ENCODE measurements around the gene GPAT2. TPM values are rescaled to one million over a fixed set of nuclear protein-coding genes. Genes with fewer than 3 reads are reported as not detected.
"Not testable (repeated sequence)": the region's sequence is repeated elsewhere in the genome, so short reads cannot be mapped to it uniquely, and the experiment has no call there.

Gene GPAT2
- total RNA-seq, 2 donors from 2014 or later = 1.8 to 3.9 TPM

DNA sequence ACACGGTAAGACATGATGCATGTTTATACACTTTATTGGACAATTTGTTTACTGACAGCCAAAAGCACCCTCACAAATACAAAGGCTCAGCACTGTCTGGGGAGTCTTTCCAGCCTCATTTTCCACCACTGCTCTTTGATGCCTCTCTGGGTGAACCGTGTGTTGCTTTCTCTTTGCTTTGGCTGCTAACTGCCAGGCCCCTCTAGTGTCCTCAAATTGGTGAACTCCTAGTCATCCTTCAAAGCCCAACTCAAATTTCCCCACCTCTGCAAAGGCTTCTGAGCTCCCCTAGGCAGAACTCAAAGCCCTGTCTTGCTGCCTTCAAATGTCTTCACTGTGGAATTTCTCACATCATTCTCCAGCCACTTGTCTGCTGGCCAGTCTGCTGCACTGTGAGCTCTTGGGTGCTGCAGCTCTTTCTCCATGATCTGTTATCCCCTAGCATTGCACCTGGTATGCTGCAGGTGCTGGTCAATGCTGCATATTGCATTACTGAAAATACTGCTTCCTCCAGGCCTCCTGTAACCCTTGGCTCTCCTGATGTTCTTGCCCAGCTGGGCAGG lies 32.5 kb upstream of the GPAT2 start:
- H3K36me3 ChIP-seq; H3K9me3 ChIP-seq; H3K27me3 ChIP-seq; H3K4me3 ChIP-seq; H3K27ac ChIP-seq; H3K4me1 ChIP-seq; DNase-seq (ENCODE audit: low spot score): not testable (repeated sequence)

- H3K4me1 ChIP-seq; DNase-seq (ENCODE audit: low spot score): not testable (repeated sequence)
Observed at GRCh38 chr2:96066511-96066910, 31.8 kb upstream of the GPAT2 start.

GRCh38 chr2:96065954-96066353 lies 31.2 kb upstream of the GPAT2 start:
- H3K27ac ChIP-seq; H3K9me3 ChIP-seq; H3K4me3 ChIP-seq; H3K4me1 ChIP-seq; H3K27me3 ChIP-seq; H3K36me3 ChIP-seq; DNase-seq (ENCODE audit: low spot score): not testable (repeated sequence)

More at GRCh38 chr2:96066511-96066910, 31.8 kb upstream of the GPAT2 start:
- not testable (repeated sequence) for H3K36me3 ChIP-seq, H3K27ac ChIP-seq, H3K9me3 ChIP-seq, H3K27me3 ChIP-seq, H3K4me3 ChIP-seq

- H3K27me3 ChIP-seq = no peaks in the 10 kb centered on the region
- H3K4me1 ChIP-seq = no peaks in the 10 kb centered on the region
- DNase-seq (ENCODE audit: low spot score) = no peak
- H3K9me3 ChIP-seq = no peaks in the 10 kb centered on the region
- no peak overlapping the region for H3K4me3 ChIP-seq
- H3K36me3 ChIP-seq = no peaks in the 10 kb centered on the region
- no peak for TF ChIP-seq CTCF (IDR thresholded peaks at IDR 0.05)
- H3K27ac ChIP-seq = no peak overlapping the region
Observed at GRCh38 chr2:96065381-96065930, 30.7 kb upstream of the GPAT2 start.

- not testable (repeated sequence) for H3K27ac ChIP-seq; DNase-seq (ENCODE audit: low spot score); H3K27me3 ChIP-seq; H3K9me3 ChIP-seq; H3K36me3 ChIP-seq; H3K4me1 ChIP-seq; H3K4me3 ChIP-seq
Observed at GRCh38 chr2:96064760-96065159, 30.0 kb upstream of the GPAT2 start.

- H3K27me3 ChIP-seq; H3K9me3 ChIP-seq; H3K36me3 ChIP-seq; H3K27ac ChIP-seq; H3K4me3 ChIP-seq; DNase-seq (ENCODE audit: low spot score); H3K4me1 ChIP-seq: not testable (repeated sequence)
Observed at GRCh38 chr2:96064047-96064675, 29.4 kb upstream of the GPAT2 start.

DNA sequence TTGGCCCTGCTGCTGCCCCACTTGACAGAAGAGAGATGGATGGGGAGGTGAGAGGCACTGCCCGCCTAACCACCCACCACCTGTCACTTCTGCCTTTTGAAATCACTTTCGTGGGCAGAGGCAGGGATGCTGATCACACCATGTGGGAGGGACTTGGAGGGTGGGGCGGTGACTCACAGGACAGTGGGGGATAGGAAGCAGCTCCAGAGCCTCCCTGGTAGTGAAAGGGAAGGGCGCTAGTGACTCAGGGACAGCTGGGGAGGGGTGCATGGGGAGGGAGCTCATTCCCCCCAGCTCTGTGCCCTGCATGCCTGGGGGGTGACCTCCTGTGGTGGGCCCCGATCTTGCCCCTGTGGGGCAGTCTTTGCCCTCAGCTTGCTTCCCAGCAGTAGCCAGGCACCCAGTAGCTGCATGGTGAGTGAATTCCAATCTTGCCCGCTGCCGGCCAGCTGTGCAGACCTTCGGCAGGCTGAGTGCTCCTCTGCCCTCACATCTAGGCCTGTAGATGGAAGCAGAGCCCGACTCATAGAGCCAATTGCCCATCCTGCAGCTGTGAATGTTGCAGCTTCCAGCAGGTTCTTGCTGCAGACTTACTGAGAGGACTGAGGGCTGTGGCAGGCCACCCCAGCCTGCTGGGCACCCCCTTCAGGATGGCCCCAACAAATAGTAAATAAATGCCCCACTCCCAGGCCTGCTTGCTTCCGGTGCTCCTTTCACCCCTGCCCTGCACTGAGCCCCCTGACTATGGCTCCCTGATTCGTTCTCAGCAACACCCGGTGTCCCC lies 28.6 kb upstream of the GPAT2 start:
- H3K4me3 ChIP-seq; H3K4me1 ChIP-seq; H3K27me3 ChIP-seq; H3K36me3 ChIP-seq; H3K27ac ChIP-seq; H3K9me3 ChIP-seq; DNase-seq (ENCODE audit: low spot score): not testable (repeated sequence)
- peak in 1 of 2 donors; percentile 57 for TF ChIP-seq CTCF (IDR thresholded peaks at IDR 0.05)

- not testable (repeated sequence) for DNase-seq (ENCODE audit: low spot score); H3K4me1 ChIP-seq; H3K27ac ChIP-seq; H3K36me3 ChIP-seq; H3K4me3 ChIP-seq; H3K27me3 ChIP-seq; H3K9me3 ChIP-seq
Observed at GRCh38 chr2:96062483-96062882, 27.8 kb upstream of the GPAT2 start.

DNA sequence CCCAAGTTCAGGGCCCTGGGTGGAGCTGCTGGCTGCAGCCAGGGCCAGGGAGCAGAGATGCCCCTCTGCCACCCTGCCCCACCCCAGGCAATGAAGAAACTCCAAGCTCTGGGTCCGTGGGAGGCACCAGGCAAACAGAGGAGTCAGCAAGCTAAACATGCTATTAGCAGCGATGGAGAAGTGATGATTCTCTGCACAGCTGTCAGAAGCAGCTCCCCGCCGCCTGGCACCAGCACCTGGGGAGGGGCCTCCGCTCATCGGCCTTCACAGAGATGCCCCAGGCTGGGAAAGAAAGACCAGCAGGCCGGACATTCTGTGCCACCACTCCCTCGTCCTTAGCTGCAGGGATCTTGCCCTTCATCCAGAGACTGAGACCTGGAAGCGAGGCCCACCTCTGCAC lies 27.2 kb upstream of the GPAT2 start:
- H3K27ac ChIP-seq; H3K27me3 ChIP-seq; H3K4me1 ChIP-seq; H3K9me3 ChIP-seq; DNase-seq (ENCODE audit: low spot score); H3K36me3 ChIP-seq; H3K4me3 ChIP-seq: not testable (repeated sequence)

- DNase-seq (ENCODE audit: low spot score); H3K4me3 ChIP-seq; H3K9me3 ChIP-seq; H3K36me3 ChIP-seq; H3K27me3 ChIP-seq; H3K27ac ChIP-seq; H3K4me1 ChIP-seq: not testable (repeated sequence)
Observed at GRCh38 chr2:96061197-96061817, 26.6 kb upstream of the GPAT2 start.

DNA sequence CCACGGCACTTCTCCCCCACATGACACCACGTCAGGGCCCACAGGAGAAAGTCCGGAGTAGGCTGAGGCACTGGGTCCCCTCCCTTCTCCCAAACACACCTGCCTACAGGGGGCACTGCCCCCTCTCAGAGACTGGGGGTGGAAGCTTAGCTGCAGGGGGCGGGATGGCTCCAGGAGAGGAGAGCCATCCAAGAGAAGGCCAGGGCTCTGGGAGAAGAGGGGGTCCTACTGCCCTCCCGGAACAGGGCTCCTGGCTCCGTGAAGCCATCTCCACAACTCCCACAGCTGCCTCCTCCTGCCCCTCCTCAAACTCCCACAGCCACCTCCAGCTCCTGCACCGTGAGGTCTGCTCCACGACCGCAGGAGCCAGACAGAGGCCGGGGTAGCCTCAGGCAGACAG lies 25.6 kb upstream of the GPAT2 start:
- not testable (repeated sequence) for H3K36me3 ChIP-seq; H3K4me1 ChIP-seq; H3K27ac ChIP-seq; H3K27me3 ChIP-seq; DNase-seq (ENCODE audit: low spot score); H3K9me3 ChIP-seq; H3K4me3 ChIP-seq

GRCh38 chr2:96059443-96059842 lies 24.7 kb upstream of the GPAT2 start:
- H3K4me3 ChIP-seq; H3K27me3 ChIP-seq; H3K27ac ChIP-seq; H3K4me1 ChIP-seq; DNase-seq (ENCODE audit: low spot score); H3K9me3 ChIP-seq; H3K36me3 ChIP-seq: not testable (repeated sequence)
